ENCODE results near the gene TATDN2.

Gene TATDN2

DNA sequence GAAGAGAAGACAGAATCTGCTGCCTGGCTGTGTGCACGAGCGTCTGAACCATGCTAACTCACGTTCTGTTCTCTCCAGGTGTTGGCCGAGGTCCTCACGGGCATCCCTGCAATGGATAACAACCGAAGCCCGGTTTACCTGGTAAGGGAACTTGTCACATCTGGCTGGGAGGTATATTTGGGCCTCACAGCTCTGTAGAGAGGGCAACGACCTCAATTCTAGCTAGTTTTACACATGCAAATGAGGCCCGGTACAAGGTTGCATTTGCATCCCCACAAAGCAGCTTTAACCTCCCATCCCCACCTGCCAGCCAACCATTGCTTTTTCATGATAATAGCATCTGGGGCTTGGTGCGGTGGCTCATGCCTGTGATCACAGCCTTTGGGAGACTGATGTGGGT lies 22.0 kb upstream of the TATDN2 start:
- in situ Hi-C loops (cut with MboI; ENCODE audit: low sequenced_read_pairs) = no loop called here
- no peaks in the 10 kb centered on the region for H3K27me3 ChIP-seq (ENCODE audit: low read depth)
- peaks cover 5% of the 10 kb centered on the region for H3K4me1 ChIP-seq
- no peaks in the 10 kb centered on the region for H3K36me3 ChIP-seq (replicated peaks)
- H3K4me3 ChIP-seq = no peak overlapping the region
- peak; percentile 45 to 70 for DNase-seq (ENCODE audit: low spot score in 2 of 2)
- H3K9me3 ChIP-seq = no peaks in the 10 kb centered on the region

DNA sequence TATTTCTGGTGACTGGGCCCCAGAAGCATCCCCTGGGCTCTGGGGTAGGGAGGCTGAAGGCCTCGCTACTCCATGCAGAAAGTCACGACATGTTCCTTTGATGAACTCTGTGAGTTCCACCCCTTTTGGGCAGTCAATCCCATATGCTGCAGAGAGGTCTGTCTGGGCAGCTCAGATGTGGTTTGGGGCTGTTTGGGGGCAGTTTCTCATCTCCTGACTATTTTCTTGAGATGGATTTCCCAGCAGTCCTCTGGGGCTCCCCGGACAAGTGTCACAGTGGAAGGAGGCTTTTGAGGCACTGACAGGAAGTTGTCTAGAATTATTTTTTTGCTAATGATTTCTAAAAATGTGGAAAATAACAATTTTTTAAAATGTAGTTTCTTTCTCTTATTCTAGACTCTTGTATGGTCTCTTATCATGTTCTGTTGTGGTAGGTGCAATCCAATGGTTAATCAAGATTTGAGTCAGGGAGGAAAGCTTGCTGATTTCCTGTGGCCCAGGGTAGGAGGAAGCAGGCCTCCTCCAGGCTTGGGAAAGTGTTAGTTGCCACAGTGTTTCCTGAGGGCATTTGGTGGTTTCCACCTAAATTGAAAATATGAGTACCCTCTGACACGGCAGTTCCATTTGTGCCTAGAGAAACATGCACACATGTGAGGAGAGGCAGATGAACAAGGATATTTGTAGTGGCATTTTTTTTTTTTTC lies 19.9 kb upstream of the TATDN2 start:
- in situ Hi-C loops (cut with MboI; ENCODE audit: low sequenced_read_pairs) = no loop called here

GRCh38 chr3:10229576-10229975 lies 18.7 kb upstream of the TATDN2 start:
- no peaks in the 10 kb centered on the region for H3K9me3 ChIP-seq
- in situ Hi-C loops (cut with MboI; ENCODE audit: low sequenced_read_pairs) = no loop called here
- no peaks in the 10 kb centered on the region for H3K27me3 ChIP-seq (ENCODE audit: low read depth)
- H3K36me3 ChIP-seq (replicated peaks) = no peaks in the 10 kb centered on the region
- DNase-seq (ENCODE audit: low spot score in 2 of 2) = no peak
- no peak overlapping the region for H3K4me3 ChIP-seq
- H3K4me1 ChIP-seq = peaks cover 5% of the 10 kb centered on the region

More for the DNA sequence above, 19.9 kb upstream of the TATDN2 start:
- Histone ChIP-seq H3K4me1 (peaks cover 5% of the 10 kb centered on the region), H3K36me3 (replicated peaks) (no peaks in the 10 kb centered on the region), H3K27me3 (ENCODE audit: low read depth) (no peaks in the 10 kb centered on the region), H3K4me3 (no peak overlapping the region), H3K9me3 (no peaks in the 10 kb centered on the region)
- DNase-seq (ENCODE audit: low spot score in 2 of 2) = no peak

DNA sequence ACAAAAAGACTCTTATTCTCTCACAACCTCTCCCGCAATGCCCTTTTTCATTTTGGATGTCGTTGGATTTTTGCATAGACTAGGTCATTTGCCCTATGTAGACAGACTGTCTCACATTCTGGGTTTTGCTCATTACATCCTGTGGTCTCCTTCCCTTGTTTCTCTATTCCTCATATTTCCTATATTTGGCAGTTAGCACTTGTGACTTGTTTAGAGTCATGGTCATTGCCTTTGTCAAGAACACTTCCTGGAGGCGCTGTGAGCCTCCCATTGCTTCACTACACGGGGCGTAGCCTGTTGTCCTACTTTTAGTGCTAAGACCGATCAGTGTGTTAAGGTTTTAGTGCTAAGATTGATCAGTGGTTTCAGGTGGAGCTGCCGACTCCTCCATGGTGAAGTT lies 16.1 kb upstream of the TATDN2 start:
- in situ Hi-C loops (cut with MboI; ENCODE audit: low sequenced_read_pairs) = no loop called here
- Histone ChIP-seq H3K4me1 (no peaks in the 10 kb centered on the region), H3K36me3 (replicated peaks) (no peaks in the 10 kb centered on the region), H3K4me3 (no peak overlapping the region), H3K27me3 (ENCODE audit: low read depth) (no peaks in the 10 kb centered on the region), H3K9me3 (no peaks in the 10 kb centered on the region)
- DNase-seq (ENCODE audit: low spot score in 2 of 2) = no peak

DNA sequence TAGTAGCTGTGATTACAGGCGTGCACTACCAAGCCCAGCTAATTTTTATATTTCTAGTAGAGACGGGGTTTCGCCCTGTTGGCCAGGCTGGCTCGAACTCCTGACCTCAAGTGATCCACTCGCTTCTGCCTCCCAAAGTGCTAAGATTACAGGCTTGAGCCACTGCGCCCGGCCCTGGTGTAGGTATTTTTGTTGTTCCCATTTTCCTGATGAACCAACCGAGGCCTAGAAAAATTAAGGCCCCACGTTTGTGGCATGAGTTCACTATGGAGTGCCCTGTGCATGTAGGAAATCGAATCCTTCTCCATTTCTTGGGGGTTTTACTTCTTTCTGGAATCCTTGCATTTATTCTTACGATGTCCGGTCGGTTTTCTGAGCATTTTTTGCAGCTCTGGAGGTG lies 14.3 kb upstream of the TATDN2 start:
- Histone ChIP-seq H3K4me1 (no peaks in the 10 kb centered on the region), H3K27me3 (ENCODE audit: low read depth) (no peaks in the 10 kb centered on the region), H3K36me3 (replicated peaks) (no peaks in the 10 kb centered on the region), H3K4me3 (no peak overlapping the region), H3K9me3 (no peaks in the 10 kb centered on the region)
- in situ Hi-C loops (cut with MboI; ENCODE audit: low sequenced_read_pairs) = no loop called here
- no peak for DNase-seq (ENCODE audit: low spot score in 2 of 2)

DNA sequence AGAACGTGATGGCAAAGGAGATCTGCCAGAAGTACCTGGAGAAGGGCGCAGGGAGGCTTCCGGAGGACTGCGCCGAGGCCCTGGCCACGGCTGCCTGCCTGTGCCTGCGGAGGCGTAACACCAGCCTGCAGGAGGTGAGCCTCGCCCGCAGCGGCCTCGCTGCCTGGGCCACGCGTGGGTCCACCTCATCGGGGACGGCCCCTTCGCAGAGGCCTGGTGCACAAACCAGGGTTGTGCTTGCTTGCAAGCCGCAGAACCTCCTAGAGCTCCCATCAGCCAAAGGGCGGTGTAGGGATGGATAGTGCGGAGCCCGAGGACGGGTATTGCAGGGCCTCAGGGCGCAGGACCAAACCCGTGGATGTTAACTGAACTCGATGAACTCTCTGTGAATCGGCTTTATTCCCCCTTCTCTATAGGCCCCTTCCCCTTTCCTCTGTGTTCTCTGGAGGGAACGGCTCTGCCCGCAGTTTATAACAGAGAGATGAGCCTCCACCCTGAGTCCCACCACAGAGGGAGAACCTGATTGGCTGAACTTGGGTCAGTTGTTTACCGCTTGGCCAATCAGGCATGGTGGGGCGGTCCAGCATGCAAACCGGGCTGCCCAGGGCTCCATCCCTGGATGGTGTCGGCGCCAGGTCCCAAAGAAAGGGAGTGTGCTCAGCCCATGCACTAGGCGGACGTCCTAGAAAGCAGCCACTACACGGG lies 13.6 kb upstream of the TATDN2 start:
- Histone ChIP-seq H3K4me3 (no peak overlapping the region), H3K36me3 (replicated peaks) (no peaks in the 10 kb centered on the region), H3K4me1 (no peaks in the 10 kb centered on the region), H3K27me3 (ENCODE audit: low read depth) (no peaks in the 10 kb centered on the region), H3K9me3 (no peaks in the 10 kb centered on the region)
- peak in 1 of 2 experiments; percentile 45 for DNase-seq (ENCODE audit: low spot score in 2 of 2)
- in situ Hi-C loops (cut with MboI; ENCODE audit: low sequenced_read_pairs) = no loop called here

- H3K9me3 ChIP-seq = no peaks in the 10 kb centered on the region
- H3K36me3 ChIP-seq (replicated peaks) = no peaks in the 10 kb centered on the region
- in situ Hi-C loops (cut with MboI; ENCODE audit: low sequenced_read_pairs) = no loop called here
- H3K27me3 ChIP-seq (ENCODE audit: low read depth) = no peaks in the 10 kb centered on the region
- no peak overlapping the region for H3K4me3 ChIP-seq
- no peaks in the 10 kb centered on the region for H3K4me1 ChIP-seq
- no peak for DNase-seq (ENCODE audit: low spot score in 2 of 2)
Observed at GRCh38 chr3:10235551-10235950, 12.7 kb upstream of the TATDN2 start.

GRCh38 chr3:10238345-10239183 lies 9.7 kb upstream of the TATDN2 start:
- H3K9me3 ChIP-seq = no peaks in the 10 kb centered on the region
- no peak overlapping the region for H3K4me3 ChIP-seq
- DNase-seq (ENCODE audit: low spot score in 2 of 2) = no peak
- no peaks in the 10 kb centered on the region; the same call in 1 of the 2 replicates for H3K36me3 ChIP-seq (replicated peaks)
- H3K27me3 ChIP-seq (ENCODE audit: low read depth) = no peaks in the 10 kb centered on the region
- in situ Hi-C loops (cut with MboI; ENCODE audit: low sequenced_read_pairs) = no loop called here
- H3K4me1 ChIP-seq = no peaks in the 10 kb centered on the region

DNA sequence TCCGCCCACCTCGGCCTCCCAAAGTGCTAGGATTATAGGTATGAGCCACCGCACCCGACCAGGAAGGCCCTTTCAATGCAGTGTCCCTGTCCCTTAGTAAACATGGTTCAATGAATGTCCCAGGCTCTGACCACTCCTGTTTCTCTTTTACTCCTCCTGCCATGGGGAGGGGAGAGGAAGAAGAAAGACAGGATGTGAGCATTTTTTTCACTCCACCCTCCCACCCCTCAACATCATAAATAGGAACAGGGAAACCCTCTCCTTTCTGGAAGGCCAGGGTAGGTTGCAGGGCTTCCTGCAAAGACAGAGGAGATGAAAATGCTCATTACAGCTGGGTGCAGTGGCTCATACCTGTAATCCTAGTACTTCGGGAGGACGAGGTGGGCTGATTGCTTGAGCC lies 7.5 kb upstream of the TATDN2 start:
- in situ Hi-C loops (cut with MboI; ENCODE audit: low sequenced_read_pairs) = no loop called here
- Histone ChIP-seq H3K9me3 (peaks cover 3% of the 10 kb centered on the region), H3K27me3 (ENCODE audit: low read depth) (no peaks in the 10 kb centered on the region), H3K4me1 (no peaks in the 10 kb centered on the region), H3K4me3 (no peak overlapping the region), H3K36me3 (replicated peaks) (no peaks in the 10 kb centered on the region; the same call in 1 of the 2 replicates)
- no peak for DNase-seq (ENCODE audit: low spot score in 2 of 2)

DNA sequence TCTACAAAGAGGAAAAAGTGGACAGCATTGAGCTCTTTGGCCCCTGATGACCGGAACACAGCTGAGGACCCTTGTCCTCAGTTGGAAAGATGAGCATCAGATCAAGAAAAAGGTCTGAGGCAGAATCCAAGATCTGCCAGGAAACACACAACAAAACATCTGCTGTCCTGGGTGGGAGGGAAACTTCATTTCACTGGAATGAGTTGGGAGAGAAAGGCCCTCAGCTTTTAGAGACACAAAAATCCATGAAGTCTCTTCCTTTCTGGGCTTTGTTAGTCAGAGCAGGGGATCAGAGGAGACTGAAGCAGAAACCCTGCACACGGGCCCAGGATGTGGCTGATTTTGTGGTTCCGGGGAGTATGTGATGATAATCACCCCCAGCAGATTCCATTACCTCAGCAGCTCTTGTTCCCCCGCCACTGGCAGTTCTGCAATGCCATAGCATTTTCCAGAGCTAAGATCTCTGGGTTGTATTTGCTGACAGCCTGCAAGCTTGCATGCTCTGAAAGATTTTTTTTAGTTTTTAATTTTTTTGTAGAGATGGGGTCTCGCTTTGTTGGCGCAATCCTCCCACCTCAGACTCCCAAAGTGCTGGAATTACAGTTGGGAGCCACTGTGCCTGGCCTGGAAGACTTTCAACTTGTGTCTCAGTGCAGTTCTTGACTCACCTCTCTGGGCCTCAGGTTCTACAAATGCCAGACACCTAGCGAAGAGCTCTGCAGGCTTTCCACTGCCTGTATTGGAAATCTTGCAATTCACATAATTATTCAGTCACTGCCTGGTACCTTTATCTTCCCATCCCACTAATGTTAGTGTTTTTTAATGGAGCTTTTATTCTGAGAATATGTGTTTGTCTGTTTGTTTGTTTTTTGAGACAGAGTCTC lies 5.8 kb upstream of the TATDN2 start:
- DNase-seq (ENCODE audit: low spot score in 2 of 2) = no peak
- Histone ChIP-seq H3K27me3 (ENCODE audit: low read depth) (no peaks in the 10 kb centered on the region), H3K4me3 (no peak overlapping the region), H3K4me1 (no peaks in the 10 kb centered on the region), H3K36me3 (replicated peaks) (no peaks in the 10 kb centered on the region; the same call in 1 of the 2 replicates), H3K9me3 (peaks cover 6% of the 10 kb centered on the region)
- in situ Hi-C loops (cut with MboI; ENCODE audit: low sequenced_read_pairs) = no loop called here

DNA sequence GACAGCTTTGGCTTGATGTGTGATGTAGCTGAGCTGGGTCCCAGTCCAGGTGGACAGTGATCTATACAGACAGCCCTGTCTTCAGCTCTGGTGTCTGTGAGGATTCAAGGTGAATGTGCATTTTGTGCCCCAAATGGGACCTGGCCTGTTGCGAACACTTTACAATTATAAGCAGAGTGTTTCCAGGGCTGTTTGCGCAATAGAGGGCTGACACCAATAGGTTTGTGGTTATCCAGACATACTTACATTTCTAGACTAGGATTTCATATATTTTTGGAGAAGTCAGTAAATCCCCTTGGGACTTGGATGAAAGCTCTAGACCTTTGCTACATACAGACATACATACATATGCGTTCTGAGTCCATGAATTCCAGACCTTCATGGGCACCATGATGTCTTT lies 4.2 kb upstream of the TATDN2 start:
- peaks cover 6% of the 10 kb centered on the region for H3K9me3 ChIP-seq
- no peaks in the 10 kb centered on the region; the same call in 1 of the 2 replicates for H3K36me3 ChIP-seq (replicated peaks)
- in situ Hi-C loops (cut with MboI; ENCODE audit: low sequenced_read_pairs) = no loop called here
- DNase-seq (ENCODE audit: low spot score in 2 of 2) = no peak
- no peak overlapping the region for H3K4me3 ChIP-seq
- H3K27me3 ChIP-seq (ENCODE audit: low read depth) = no peaks in the 10 kb centered on the region
- H3K4me1 ChIP-seq = no peaks in the 10 kb centered on the region

- Histone ChIP-seq H3K36me3 (replicated peaks) (no peaks in the 10 kb centered on the region; the same call in 1 of the 2 replicates), H3K9me3 (peaks cover 6% of the 10 kb centered on the region), H3K4me3 (no peak overlapping the region), H3K27me3 (ENCODE audit: low read depth) (no peaks in the 10 kb centered on the region), H3K4me1 (no peaks in the 10 kb centered on the region)
- in situ Hi-C loops (cut with MboI; ENCODE audit: low sequenced_read_pairs) = no loop called here
- DNase-seq (ENCODE audit: low spot score in 2 of 2) = no peak
Observed at GRCh38 chr3:10245081-10245712, 3.1 kb upstream of the TATDN2 start.
